Calu3 (cell line): ENCODE measurements around the gene PDE1A. TPM values are rescaled to one million over a fixed set of nuclear protein-coding genes. Genes with fewer than 3 reads are reported as not detected.

Experiments used
- BruUV-seq: library from RNA; stranded (reverse); fragments of 400-500 nt; replicated peaks from 2 replicates; lab custom pipeline; 2021; lab: Mats Ljungman, UMichigan
- CTCF ChIA-PET: fragments of 300-600 bp; sonication (Branson Sonifier 250); formaldehyde crosslinking; loops from one replicate; lab custom pipeline; 2022; ENCODE audit warnings: antibody characterized with exemption; lab: Charles Lee
- DNase-seq: peaks from one replicate; pipeline ENCODE4 v3.0.0; 2022
- H3K27ac Mint-ChIP-seq: one replicate; pipeline ENCODE4 v1.8.0; 2022; ENCODE audit warnings: mixed read lengths; ENCODE audit not compliant: unreplicated experiment
- H3K27me3 Mint-ChIP-seq: one replicate; pipeline ENCODE4 v1.8.0; 2022; ENCODE audit warnings: mixed read lengths; ENCODE audit not compliant: unreplicated experiment
- H3K36me3 Mint-ChIP-seq: one replicate; pipeline ENCODE4 v1.8.0; 2022; ENCODE audit warnings: mild to moderate bottlenecking, moderate library complexity, mixed read lengths; ENCODE audit not compliant: insufficient read depth, unreplicated experiment
- H3K4me1 Mint-ChIP-seq: one replicate; pipeline ENCODE4 v1.8.0; 2022; ENCODE audit warnings: mild to moderate bottlenecking, low read depth, mixed read lengths; ENCODE audit not compliant: unreplicated experiment
- H3K4me3 Mint-ChIP-seq: one replicate; pipeline ENCODE4 v1.8.0; 2022; ENCODE audit warnings: mild to moderate bottlenecking, low read depth, moderate library complexity, mixed read lengths; ENCODE audit not compliant: unreplicated experiment
- H3K9me3 Mint-ChIP-seq: one replicate; pipeline ENCODE4 v1.8.0; 2022; ENCODE audit warnings: low read depth, mixed read lengths; ENCODE audit not compliant: unreplicated experiment
- intact Hi-C: fragments of 100-400 bp; cut with micrococcal nuclease; formaldehyde crosslinking; loops from one replicate; pipeline ENCODE4 v1.10.0; 2022; ENCODE audit not compliant: unreplicated experiment
- total RNA-seq: library from RNA; stranded (reverse); gene quantifications from 2 replicates; pipeline ENCODE4 v1.2.3, GENCODE V29; 2022
- TF ChIP-seq, protein P1 (sequence below): fragments of 200-600 bp; IDR thresholded peaks from one replicate; pipeline ENCODE4 v1.8.0; 2022; ENCODE audit warnings: antibody characterized with exemption; ENCODE audit not compliant: unreplicated experiment

PDE1A gene
- total RNA-seq, 1 experiment from 2014 or later = 0.26 TPM

DNA sequence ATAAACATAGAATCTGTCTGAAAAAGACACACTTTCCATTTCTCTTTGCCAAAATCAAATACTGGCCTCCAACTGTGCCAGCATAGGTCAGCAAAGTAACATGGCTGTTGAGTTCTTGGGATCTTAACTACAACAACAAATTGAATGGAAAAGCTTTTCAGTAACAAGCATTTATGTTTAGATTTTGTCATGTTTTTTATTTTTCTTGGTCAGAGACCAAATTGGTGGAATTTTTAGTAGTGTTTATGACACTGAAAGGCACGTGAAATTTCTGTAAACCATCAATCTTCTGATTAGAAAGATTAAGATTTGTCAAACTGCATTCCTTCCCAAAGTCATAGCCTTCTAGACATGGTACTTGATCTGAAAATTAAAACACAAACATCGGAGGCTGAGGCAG, 77.6 kb downstream of the PDE1A start:
- no peaks in the 10 kb centered on the region for H3K27me3 Mint-ChIP-seq
- TF ChIP-seq, protein P1, sequence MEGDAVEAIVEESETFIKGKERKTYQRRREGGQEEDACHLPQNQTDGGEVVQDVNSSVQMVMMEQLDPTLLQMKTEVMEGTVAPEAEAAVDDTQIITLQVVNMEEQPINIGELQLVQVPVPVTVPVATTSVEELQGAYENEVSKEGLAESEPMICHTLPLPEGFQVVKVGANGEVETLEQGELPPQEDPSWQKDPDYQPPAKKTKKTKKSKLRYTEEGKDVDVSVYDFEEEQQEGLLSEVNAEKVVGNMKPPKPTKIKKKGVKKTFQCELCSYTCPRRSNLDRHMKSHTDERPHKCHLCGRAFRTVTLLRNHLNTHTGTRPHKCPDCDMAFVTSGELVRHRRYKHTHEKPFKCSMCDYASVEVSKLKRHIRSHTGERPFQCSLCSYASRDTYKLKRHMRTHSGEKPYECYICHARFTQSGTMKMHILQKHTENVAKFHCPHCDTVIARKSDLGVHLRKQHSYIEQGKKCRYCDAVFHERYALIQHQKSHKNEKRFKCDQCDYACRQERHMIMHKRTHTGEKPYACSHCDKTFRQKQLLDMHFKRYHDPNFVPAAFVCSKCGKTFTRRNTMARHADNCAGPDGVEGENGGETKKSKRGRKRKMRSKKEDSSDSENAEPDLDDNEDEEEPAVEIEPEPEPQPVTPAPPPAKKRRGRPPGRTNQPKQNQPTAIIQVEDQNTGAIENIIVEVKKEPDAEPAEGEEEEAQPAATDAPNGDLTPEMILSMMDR = no peak
- no peak overlapping the region for H3K4me3 Mint-ChIP-seq
- intact Hi-C loops = no loop called here
- no peaks in the 10 kb centered on the region for H3K4me1 Mint-ChIP-seq
- H3K36me3 Mint-ChIP-seq = no peaks in the 10 kb centered on the region
- no peaks in the 10 kb centered on the region for H3K9me3 Mint-ChIP-seq
- H3K27ac Mint-ChIP-seq = no peak overlapping the region
- no TSS peak for BruUV-seq
- DNase-seq = no peak
- CTCF ChIA-PET = no interaction called here

DNA sequence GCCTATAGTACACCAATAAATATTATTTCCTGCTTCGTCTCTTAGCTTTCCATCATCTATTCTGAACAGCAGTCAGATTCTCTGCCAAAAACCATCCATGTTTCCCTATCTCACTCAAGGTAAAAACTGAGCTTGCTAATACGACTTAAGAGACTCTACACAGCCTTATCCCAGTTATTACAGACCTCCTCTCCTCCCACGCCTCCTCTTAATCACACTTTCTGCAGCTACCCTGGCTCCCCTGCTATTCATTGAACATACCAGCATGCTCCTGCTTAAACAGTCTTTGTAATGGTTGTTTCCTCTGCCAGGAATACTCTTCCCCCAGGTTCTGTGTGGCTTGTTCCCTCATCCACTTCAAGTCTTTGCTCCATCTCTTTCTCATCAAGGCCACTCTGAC, 81.5 kb downstream of the PDE1A start:
- Mint-ChIP-seq H3K9me3 (no peaks in the 10 kb centered on the region), H3K27ac (no peak overlapping the region), H3K27me3 (no peaks in the 10 kb centered on the region), H3K4me3 (no peak overlapping the region), H3K4me1 (no peaks in the 10 kb centered on the region), H3K36me3 (no peaks in the 10 kb centered on the region)
- DNase-seq = no peak
- CTCF ChIA-PET = no interaction called here
- TF ChIP-seq, protein P1 = no peak
- no TSS peak for BruUV-seq
- intact Hi-C loops = no loop called here

DNA sequence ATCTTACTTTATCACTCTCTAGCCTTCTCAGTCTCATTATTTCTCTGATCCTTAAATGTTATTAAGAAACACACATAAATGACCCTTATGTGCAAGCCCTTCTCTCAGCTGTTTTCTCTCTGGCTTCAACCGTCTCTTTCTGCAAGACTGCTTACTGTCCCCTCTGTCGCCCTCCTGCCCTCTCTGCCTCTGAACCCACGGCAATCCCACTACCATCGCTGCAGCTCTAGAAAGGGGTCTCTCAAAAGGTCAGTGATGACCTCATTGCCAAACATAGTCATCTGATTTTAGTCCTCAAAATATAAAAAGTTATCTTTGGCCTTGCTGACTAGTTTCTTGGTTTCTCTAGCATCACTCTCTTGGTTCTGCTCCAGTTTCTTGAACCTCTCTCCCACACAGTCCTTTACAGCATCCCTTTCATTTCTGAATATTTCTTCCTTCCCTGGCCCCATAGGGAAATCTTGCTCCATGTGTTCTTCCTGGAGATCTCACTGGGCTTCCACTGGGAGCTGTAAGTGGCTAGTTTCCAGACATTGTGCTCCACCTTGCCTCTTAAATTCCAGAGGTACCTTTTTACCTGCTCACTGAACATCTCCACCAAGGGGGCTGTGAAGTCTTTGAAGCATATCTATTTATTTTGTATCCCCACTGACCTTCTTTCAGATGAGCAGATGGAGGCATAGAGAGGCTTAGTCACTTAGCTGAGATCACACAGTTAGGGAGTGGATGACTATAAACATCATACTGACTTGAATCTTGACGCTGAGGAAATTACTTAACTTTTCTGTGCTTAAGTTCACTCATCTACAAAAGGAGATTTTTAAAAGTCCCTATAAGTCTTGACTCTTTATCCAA, 96.2 kb downstream of the PDE1A start:
- TF ChIP-seq, protein P1 = no peak
- H3K27me3 Mint-ChIP-seq = no peaks in the 10 kb centered on the region
- no peak overlapping the region for H3K4me3 Mint-ChIP-seq
- CTCF ChIA-PET = no interaction called here
- no peaks in the 10 kb centered on the region for H3K36me3 Mint-ChIP-seq
- no peak overlapping the region for H3K27ac Mint-ChIP-seq
- H3K9me3 Mint-ChIP-seq = peaks cover 11% of the 10 kb centered on the region
- BruUV-seq = no TSS peak
- H3K4me1 Mint-ChIP-seq = no peaks in the 10 kb centered on the region
- DNase-seq = no peak
- intact Hi-C loops = no loop called here

DNA sequence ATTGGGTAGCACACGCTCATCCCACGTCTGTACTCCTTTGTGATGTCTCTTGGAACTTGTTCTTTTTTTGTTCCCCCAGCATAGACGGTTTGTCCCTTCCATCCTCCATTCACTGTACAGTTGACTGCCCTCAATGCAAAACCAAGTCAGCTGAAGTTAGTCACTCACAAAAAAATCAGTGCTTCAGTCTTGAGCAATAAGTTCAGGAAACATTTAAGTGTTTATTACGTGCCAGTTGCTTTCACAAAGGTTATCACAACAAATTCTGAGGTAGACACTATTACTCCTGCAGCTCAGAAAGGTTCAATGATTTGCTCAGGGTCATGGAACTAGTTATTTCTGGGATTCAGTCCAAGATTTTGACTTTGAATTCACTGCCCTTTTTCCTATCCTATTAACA, 102.2 kb downstream of the PDE1A start:
- intact Hi-C loops = no loop called here
- no peaks in the 10 kb centered on the region for H3K9me3 Mint-ChIP-seq

More for the DNA sequence above, 102.2 kb downstream of the PDE1A start:
- no TSS peak for BruUV-seq
- no peak overlapping the region for H3K4me3 Mint-ChIP-seq
- no peaks in the 10 kb centered on the region for H3K27me3 Mint-ChIP-seq
- H3K36me3 Mint-ChIP-seq = no peaks in the 10 kb centered on the region
- no peaks in the 10 kb centered on the region for H3K4me1 Mint-ChIP-seq
- H3K27ac Mint-ChIP-seq = peak overlapping the region; percentile 14
- no peak for DNase-seq
- CTCF ChIA-PET = interaction anchor here (0.8 kb wide), 1 partner anchor 36 kb away, joined by 3 read pairs; no protein-coding TSS in a partner anchor
- TF ChIP-seq, protein P1 = no peak
